Caco-2 (cell line): ENCODE measurements around the gene MAST4. TPM values are rescaled to one million over a fixed set of nuclear protein-coding genes. Genes with fewer than 3 reads are reported as not detected.

Experiments
- BruUV-seq: library from RNA; stranded (reverse); fragments of 400-500 nt; replicated peaks from 2 replicates; lab custom pipeline; 2021; lab: Mats Ljungman, UMichigan
- CTCF ChIA-PET: fragments of 300-600 bp; sonication (Branson Sonifier 250); formaldehyde crosslinking; loops from one replicate; lab custom pipeline; 2022; ENCODE audit warnings: antibody characterized with exemption; lab: Charles Lee
- POLR2A ChIA-PET: fragments of 300-600 bp; sonication (Branson Sonifier 250); formaldehyde crosslinking; loops from one replicate; lab custom pipeline; 2022; ENCODE audit warnings: antibody characterized with exemption; lab: Charles Lee
- DNase-seq, 2 experiments: peaks; one replicate each; pipeline versions ENCODE4 v3.0.0 to v3.0.0-alpha.2; 2020 to 2022
- H3K27me3 ChIP-seq: replicated peaks from 2 replicates; pipeline ENCODE4 v1.6.0; 2011; ENCODE audit warnings: low read length; ENCODE audit not compliant: control insufficient read depth, insufficient read depth
- H3K36me3 ChIP-seq: 2 replicates; pipeline ENCODE4 v1.5.1; 2011; ENCODE audit warnings: low read length; ENCODE audit not compliant: control insufficient read depth, insufficient read depth
- H3K4me1 ChIP-seq: fragments of 250-450 bp; sonication (Bioruptor Pico); 2 replicates; pipeline ENCODE4 v1.5.1; 2020; ENCODE audit warnings: mild to moderate bottlenecking
- H3K4me3 ChIP-seq: 2 replicates; pipeline ENCODE4 v1.5.1; 2011; ENCODE audit warnings: low read depth, mild to moderate bottlenecking, control low read depth, low read length
- H3K9me3 ChIP-seq: fragments of 250-450 bp; sonication (Bioruptor Pico); 2 replicates; pipeline ENCODE4 v1.5.1; 2020; ENCODE audit warnings: mild to moderate bottlenecking, moderate library complexity
- H3K27ac Mint-ChIP-seq: one replicate; pipeline ENCODE4 v1.8.0; 2022; ENCODE audit warnings: mixed read lengths; ENCODE audit not compliant: unreplicated experiment
- H3K27me3 Mint-ChIP-seq: one replicate; pipeline ENCODE4 v1.8.0; 2022; ENCODE audit warnings: mixed read lengths; ENCODE audit not compliant: insufficient read depth, unreplicated experiment
- H3K36me3 Mint-ChIP-seq: one replicate; pipeline ENCODE4 v1.8.0; 2022; ENCODE audit warnings: mild to moderate bottlenecking, mixed read lengths; ENCODE audit not compliant: insufficient read depth, unreplicated experiment
- H3K4me1 Mint-ChIP-seq: one replicate; pipeline ENCODE4 v1.8.0; 2022; ENCODE audit warnings: low read depth, mixed read lengths; ENCODE audit not compliant: unreplicated experiment
- H3K4me3 Mint-ChIP-seq: one replicate; pipeline ENCODE4 v1.8.0; 2022; ENCODE audit warnings: mild to moderate bottlenecking, moderate library complexity, mixed read lengths; ENCODE audit not compliant: unreplicated experiment
- H3K9me3 Mint-ChIP-seq: one replicate; pipeline ENCODE4 v1.8.0; 2022; ENCODE audit warnings: mixed read lengths; ENCODE audit not compliant: unreplicated experiment
- CTCF ChIP-seq, 2 experiments: fragments of 200-600 bp in 1 of 2; IDR thresholded peaks; 1 replicate in 1 of 2; 2 replicates in 1 of 2; pipeline versions ENCODE4 v1.5.1 to v1.8.0; 2011 to 2022; ENCODE audit warnings: antibody characterized with exemption in 1 of 2, control low read depth in 1 of 2, inconsistent platforms in 1 of 2, low read depth in 1 of 2, low read length in 1 of 2, mild to moderate bottlenecking in 1 of 2, moderate library complexity in 1 of 2; ENCODE audit not compliant: insufficient read depth in 1 of 2, severe bottlenecking in 1 of 2, unreplicated experiment in 1 of 2
- intact Hi-C: fragments of 100-400 bp; cut with micrococcal nuclease; formaldehyde crosslinking; loops from one replicate; pipeline ENCODE4 v1.10.0; 2022; ENCODE audit not compliant: unreplicated experiment
- total RNA-seq: library from RNA; stranded (reverse); gene quantifications from 2 replicates; pipeline ENCODE4 v1.2.3, GENCODE V29; 2022

MAST4 gene
- total RNA-seq, 1 experiment from 2014 or later, result 17.8 TPM

GRCh38 chr5:67188274-67189078 lies 592.3 kb downstream of the MAST4 start:
- Mint-ChIP-seq H3K9me3 (no peaks in the 10 kb centered on the region), H3K4me1 (no peaks in the 10 kb centered on the region), H3K4me3 (no peak overlapping the region), H3K27ac (no peak overlapping the region), H3K27me3 (peaks cover 5% of the 10 kb centered on the region), H3K36me3 (no peaks in the 10 kb centered on the region)
- no peaks in the 10 kb centered on the region for H3K9me3 ChIP-seq
- DNase-seq, result no peak
- H3K4me3 ChIP-seq, result no peak overlapping the region
- no peaks in the 10 kb centered on the region for H3K27me3 ChIP-seq
- intact Hi-C loops, result no loop called here
- no TSS peak for BruUV-seq
- no peaks in the 10 kb centered on the region for H3K36me3 ChIP-seq
- ChIA-PET POLR2A (no interaction called here), CTCF (no interaction called here)
- H3K4me1 ChIP-seq, result no peaks in the 10 kb centered on the region
- TF ChIP-seq CTCF (IDR thresholded peaks at IDR 0.05; ENCODE audit: insufficient read depth in 1 of 2, low read depth in 1 of 2, low read length in 1 of 2, severe bottlenecking in 1 of 2, unreplicated experiment in 1 of 2), result no peak

- CTCF ChIA-PET, result no interaction called here
- TF ChIP-seq CTCF (IDR thresholded peaks at IDR 0.05; ENCODE audit: insufficient read depth in 1 of 2, low read depth in 1 of 2, low read length in 1 of 2, severe bottlenecking in 1 of 2, unreplicated experiment in 1 of 2), result no peak
- H3K27me3 Mint-ChIP-seq, result peaks cover 5% of the 10 kb centered on the region
Observed at GRCh38 chr5:67189079-67189354, 592.8 kb downstream of the MAST4 start.

DNA sequence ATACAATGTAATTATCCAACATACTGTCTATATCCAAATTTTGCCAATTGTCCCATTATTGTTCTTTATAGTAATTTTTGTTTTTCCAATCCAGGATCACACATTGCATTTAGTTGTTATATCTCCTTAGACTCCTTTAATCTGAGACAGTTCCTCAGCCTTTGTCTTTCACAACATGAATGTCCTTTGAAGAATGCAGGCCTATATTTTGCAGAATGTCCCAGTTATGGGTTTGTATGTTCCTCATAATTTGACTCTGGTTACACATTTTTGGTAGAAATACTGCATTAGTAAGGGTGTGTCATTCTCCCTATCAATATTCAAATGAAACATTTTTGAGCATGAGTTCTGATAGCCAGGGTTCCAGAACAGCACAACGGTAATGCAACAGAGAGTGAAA lies 593.7 kb downstream of the MAST4 start:
- Histone ChIP-seq H3K4me3 (no peak overlapping the region), H3K4me1 (no peaks in the 10 kb centered on the region), H3K36me3 (no peaks in the 10 kb centered on the region), H3K9me3 (no peaks in the 10 kb centered on the region), H3K27me3 (no peaks in the 10 kb centered on the region)
- no peak overlapping the region for H3K27ac Mint-ChIP-seq
- no peaks in the 10 kb centered on the region for H3K4me1 Mint-ChIP-seq
- peaks cover 5% of the 10 kb centered on the region for H3K27me3 Mint-ChIP-seq
- H3K9me3 Mint-ChIP-seq, result no peaks in the 10 kb centered on the region
- no peaks in the 10 kb centered on the region for H3K36me3 Mint-ChIP-seq
- DNase-seq, result no peak
- TF ChIP-seq CTCF (IDR thresholded peaks at IDR 0.05; ENCODE audit: insufficient read depth in 1 of 2, low read depth in 1 of 2, low read length in 1 of 2, severe bottlenecking in 1 of 2, unreplicated experiment in 1 of 2), result no peak
- POLR2A ChIA-PET, result no interaction called here
- no peak overlapping the region for H3K4me3 Mint-ChIP-seq
- BruUV-seq, result no TSS peak
- CTCF ChIA-PET, result no interaction called here
- intact Hi-C loops, result no loop called here

More at GRCh38 chr5:67189079-67189354, 592.8 kb downstream of the MAST4 start:
- no peaks in the 10 kb centered on the region for H3K9me3 ChIP-seq
- Mint-ChIP-seq H3K27ac (no peak overlapping the region), H3K36me3 (no peaks in the 10 kb centered on the region), H3K4me1 (no peaks in the 10 kb centered on the region), H3K4me3 (no peak overlapping the region), H3K9me3 (no peaks in the 10 kb centered on the region)
- no peak for DNase-seq
- no TSS peak for BruUV-seq
- intact Hi-C loops, result no loop called here
- no peaks in the 10 kb centered on the region for H3K4me1 ChIP-seq
- POLR2A ChIA-PET, result no interaction called here
- H3K36me3 ChIP-seq, result no peaks in the 10 kb centered on the region
- H3K27me3 ChIP-seq, result no peaks in the 10 kb centered on the region
- H3K4me3 ChIP-seq, result no peak overlapping the region
